CD4-positive, alpha-beta T cell treated with Interleukin-6 for 4 hours (primary cell): ENCODE data around the gene NCAM2.

Source experiments
- DNase-seq: peaks from one replicate; pipeline ENCODE4 v3.0.0-alpha.2; 2020; ENCODE audit warnings: mixed read lengths

The NCAM2 gene

DNA sequence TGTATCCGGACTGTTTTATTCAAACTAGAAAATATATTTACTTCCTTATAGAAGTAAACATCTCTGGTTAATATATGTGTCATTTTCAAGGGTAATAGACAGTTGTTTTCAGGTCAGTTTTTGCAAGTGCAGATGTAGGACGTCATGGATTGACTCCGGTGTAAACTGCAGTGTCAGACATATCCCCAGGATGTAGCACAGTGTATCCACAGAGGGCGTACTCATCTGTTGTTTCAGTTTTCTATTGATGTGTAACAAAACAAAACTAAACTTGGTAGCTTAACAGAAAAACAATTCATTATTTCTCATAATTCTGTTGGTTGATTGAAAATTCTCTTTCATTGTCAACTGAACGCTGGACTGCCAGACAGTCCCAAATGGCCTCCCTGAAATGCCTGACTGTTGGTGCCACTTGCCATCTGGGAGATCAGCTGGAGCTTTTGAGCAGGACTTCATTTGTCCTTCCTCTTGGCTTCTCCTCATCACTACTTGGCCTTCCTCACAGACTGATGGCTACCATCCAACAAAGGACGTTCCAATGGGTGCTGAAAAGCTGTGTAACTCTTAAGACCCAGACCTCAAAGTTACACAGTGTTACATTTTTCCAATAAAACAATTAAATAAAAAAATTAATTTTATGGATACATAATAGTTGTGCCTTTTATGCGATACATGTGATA is 181.6 kb downstream of the NCAM2 start:
- DNase-seq = no peak

GRCh38 chr21:21182401-21183010 is 184.3 kb downstream of the NCAM2 start:
- no peak for DNase-seq

GRCh38 chr21:21183092-21183491 is 184.9 kb downstream of the NCAM2 start:
- DNase-seq = no peak

- DNase-seq = no peak
These were observed 186.7 kb downstream of the NCAM2 start for GRCh38 chr21:21184771-21185528.

DNA sequence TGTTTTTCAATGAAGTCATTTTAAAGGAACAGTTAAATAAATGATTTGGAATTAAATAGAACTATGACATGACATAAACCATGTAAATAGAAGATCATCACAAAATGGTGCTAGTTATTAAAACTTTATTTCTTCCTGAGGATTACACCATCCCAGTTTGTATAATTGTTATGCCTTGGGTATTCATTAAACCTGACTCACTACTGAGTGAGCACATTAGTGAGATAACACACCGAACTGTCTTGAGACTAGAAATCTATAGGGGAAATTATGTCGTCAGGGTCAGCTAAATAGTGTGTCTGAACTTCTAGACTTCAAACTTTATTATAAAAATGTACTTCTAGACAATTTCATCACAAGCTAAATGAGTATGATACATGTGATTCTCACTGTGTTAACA is 189.4 kb downstream of the NCAM2 start:
- no peak for DNase-seq

- DNase-seq = no peak
These were observed 190.4 kb downstream of the NCAM2 start for GRCh38 chr21:21188513-21189195.

DNA sequence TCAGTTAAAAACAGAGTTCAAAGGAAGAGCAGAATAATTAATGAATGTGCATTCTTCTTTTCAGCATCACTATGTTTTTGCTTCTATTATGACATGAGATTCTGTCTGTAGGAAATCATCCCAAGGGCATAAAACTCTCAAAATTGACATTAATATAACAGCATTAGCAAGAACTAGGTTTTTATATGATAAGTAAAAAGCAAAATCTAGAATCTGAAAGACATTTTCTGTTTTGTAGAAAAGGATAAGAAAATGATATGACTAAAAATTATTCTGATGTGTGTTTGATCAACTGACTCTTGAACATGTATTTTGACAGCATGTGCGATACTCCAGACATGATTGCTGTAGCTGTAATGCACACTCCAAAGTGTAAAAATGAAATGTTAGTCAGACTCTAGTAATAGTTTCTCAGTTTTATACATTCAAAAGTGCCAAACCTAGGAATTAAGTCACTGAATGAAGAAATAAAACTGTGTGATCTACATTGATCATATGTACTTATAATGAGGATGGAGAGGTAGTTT is 197.3 kb downstream of the NCAM2 start:
- no peak for DNase-seq

- DNase-seq = no peak
These were observed 197.9 kb downstream of the NCAM2 start for GRCh38 chr21:21196087-21196486.

DNA sequence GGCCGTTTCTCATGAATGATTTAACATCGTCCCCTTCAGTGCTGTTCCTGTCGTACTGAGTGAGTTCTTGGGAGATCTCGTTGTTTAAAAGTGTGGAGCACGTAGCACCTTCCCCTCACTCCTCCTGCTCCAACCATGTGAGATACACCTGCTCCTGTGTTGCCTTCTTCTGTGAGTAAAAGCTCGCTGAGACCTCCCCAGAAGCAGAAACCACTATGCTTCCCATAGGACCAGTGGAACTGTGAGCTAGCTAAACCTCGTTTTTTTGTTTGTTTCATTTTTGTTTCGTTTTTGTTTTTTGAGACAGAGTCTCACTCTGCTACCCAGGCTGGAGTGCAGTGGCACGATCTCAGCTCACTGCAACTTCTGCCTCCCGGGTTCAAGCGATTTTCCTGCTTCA is 198.6 kb downstream of the NCAM2 start:
- DNase-seq = no peak

- no peak for DNase-seq
These were observed 201.3 kb downstream of the NCAM2 start for GRCh38 chr21:21199342-21200102.

- DNase-seq = no peak
These were observed 202.1 kb downstream of the NCAM2 start for GRCh38 chr21:21200103-21200938.

DNA sequence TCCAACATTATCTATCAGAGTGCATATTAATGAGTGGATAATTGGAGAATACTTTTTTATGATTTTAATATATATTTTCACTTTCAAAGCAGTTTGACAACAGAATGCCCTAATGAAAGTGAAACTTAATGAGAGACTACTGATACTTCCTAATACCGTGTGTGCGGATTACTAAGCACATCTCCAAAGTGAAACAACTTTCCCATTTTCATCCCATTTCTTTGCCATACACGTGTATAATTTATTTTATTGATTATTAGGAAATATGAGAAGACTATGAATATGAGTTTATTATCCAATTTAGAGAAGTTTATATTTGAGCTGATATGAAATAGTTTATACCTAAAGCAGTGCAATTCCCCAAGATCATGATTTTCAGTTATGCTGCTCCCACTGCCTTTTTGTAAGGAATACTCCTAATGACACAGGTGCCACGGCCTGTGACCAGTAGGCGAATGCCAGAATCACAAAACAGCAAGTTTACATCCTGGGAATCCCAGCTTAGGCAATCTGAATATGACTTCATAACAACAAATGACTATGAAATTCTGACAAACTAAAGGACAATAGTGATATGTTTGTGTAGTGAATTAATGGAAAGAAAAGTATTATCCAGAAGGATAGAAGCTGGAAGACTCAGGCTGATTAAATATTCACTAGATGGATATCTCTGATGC is 202.9 kb downstream of the NCAM2 start:
- DNase-seq = no peak

- DNase-seq = no peak
These were observed 205.7 kb downstream of the NCAM2 start for GRCh38 chr21:21203822-21204339.

DNA sequence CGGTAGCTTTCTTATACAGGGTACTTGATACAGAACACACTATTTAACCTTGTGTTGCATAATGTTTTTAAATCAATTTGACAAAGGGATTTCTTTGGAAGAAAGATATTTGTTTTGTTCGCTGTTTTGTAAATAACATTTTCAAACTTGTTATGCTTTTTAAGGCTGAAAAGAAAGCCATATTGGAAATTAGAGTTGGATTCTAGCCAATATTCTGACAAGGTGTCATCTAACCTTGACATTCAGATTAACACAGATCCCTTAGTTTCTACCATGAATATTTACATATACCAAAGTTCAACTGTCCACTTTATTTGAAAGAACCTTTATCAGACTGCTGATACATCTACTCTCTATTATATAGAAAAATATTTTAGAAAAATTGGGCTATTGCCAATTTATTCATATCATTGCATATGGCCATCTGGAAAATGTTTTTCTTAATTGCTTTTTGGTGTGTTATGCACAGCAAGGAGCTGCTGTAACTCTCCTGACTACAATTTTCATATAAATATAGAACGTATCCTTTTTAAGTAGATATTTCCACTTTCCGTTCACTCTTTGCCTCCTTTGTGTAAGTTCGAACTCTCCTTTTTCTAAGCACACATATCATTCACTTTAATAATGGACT is 206.3 kb downstream of the NCAM2 start:
- no peak for DNase-seq

DNA sequence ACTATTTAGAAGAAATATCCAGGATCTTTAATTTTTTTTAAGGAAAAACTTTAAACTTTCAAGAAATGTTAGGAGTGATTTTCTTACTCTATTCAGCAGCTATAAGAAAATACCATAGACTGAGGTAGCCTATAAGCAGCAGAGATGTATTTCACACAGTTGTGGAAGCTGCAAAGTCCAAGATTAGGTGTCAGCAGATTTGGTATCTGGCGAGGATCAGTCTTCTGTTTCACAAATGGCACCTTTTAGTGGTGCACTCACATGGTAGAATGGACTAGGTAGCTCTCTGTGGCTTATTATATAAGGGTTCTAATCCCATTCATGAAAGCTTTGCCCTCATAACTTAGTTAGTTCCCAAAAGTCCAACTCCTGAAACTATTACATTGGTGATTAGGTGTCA is 207.4 kb downstream of the NCAM2 start:
- no peak for DNase-seq

DNA sequence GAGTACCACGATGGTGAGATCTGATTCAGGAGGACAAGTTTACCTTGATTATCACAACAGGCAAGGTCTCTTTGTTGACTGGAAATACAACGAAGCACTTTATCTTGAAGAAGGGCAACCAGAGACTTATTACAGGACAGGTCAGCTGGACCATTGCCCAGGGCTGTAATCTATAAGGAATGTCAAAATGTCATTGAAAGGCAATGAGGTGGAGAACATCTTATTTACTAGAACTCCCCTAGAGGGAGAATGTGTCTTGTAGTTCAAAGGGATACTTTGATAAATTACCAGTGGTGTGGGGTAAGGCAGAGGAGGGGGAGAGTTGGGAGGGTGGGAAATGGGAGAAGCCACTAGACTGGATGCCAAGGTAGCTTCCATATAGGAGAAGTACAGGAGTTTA is 212.3 kb downstream of the NCAM2 start:
- no peak for DNase-seq

DNA sequence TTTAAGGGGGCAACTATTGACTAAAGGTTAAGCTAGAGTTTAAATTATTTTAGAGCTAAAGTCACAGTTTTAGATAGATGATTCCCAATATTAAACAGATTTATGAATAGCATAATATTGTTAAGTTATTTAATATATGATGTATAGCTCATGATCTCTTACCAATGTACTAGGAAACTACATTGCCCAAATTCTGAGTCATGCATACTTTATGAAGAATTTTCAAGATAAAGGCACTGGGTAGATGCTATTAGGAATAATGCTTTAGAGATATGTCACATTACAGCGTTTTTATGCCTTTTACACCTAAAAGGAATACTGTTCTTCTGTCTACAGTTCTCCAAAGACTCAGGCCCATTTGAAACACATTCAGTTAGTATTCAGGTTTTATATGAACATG is 215.1 kb downstream of the NCAM2 start:
- DNase-seq = no peak

GRCh38 chr21:21216047-21216446 is 217.8 kb downstream of the NCAM2 start:
- no peak for DNase-seq

- DNase-seq = no peak
These were observed 228.3 kb downstream of the NCAM2 start for GRCh38 chr21:21226472-21226871.

DNA sequence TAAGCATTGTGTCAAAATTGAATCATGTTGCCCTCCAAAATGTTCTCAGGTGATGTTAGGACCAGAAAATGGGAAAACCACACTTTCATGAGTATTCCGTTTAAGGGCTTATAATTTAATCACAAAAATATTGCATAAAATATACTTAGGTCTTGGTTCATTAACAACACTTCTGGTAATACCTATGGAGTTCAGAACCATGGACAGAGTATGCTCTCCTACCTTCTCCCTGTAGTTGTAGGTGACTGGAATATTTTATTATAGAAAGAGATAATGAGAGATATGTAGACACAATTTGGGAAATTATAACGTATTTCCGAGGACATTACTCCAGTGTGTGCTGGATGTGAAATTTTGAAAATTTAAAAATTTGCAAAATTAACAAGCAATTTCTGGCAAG is 232.5 kb downstream of the NCAM2 start:
- no peak for DNase-seq
